GM13977 (cell line): Measurements from ENCODE around the gene ABCA1.

Experiments
- DNase-seq: peaks from one replicate; pipeline ENCODE4 v3.0.0; 2012; ENCODE audit warnings: low spot score
- in situ Hi-C: fragments of 300-500 bp; cut with MboI; formaldehyde crosslinking; loops from one replicate; pipeline ENCODE4 v1.12.0; 2022; ENCODE audit warnings: low sequenced_read_pairs, low pct_unique_long_range_greater_than_20kb, mixed read lengths, inconsistent platforms; ENCODE audit not compliant: unreplicated experiment
- TF ChIP-seq, protein P1 (sequence below): IDR thresholded peaks from 2 replicates; pipeline ENCODE4 v1.5.1; 2012; ENCODE audit warnings: mild to moderate bottlenecking, control low read depth; ENCODE audit not compliant: insufficient read depth; ENCODE audit errors: extremely low read depth, missing control alignments

The ABCA1 gene

GRCh38 chr9:104750185-104750767 is 177.7 kb downstream of the ABCA1 start:
- no peak for DNase-seq
- in situ Hi-C loops, result no loop called here
- TF ChIP-seq, protein P1, sequence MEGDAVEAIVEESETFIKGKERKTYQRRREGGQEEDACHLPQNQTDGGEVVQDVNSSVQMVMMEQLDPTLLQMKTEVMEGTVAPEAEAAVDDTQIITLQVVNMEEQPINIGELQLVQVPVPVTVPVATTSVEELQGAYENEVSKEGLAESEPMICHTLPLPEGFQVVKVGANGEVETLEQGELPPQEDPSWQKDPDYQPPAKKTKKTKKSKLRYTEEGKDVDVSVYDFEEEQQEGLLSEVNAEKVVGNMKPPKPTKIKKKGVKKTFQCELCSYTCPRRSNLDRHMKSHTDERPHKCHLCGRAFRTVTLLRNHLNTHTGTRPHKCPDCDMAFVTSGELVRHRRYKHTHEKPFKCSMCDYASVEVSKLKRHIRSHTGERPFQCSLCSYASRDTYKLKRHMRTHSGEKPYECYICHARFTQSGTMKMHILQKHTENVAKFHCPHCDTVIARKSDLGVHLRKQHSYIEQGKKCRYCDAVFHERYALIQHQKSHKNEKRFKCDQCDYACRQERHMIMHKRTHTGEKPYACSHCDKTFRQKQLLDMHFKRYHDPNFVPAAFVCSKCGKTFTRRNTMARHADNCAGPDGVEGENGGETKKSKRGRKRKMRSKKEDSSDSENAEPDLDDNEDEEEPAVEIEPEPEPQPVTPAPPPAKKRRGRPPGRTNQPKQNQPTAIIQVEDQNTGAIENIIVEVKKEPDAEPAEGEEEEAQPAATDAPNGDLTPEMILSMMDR, result no peak

DNA sequence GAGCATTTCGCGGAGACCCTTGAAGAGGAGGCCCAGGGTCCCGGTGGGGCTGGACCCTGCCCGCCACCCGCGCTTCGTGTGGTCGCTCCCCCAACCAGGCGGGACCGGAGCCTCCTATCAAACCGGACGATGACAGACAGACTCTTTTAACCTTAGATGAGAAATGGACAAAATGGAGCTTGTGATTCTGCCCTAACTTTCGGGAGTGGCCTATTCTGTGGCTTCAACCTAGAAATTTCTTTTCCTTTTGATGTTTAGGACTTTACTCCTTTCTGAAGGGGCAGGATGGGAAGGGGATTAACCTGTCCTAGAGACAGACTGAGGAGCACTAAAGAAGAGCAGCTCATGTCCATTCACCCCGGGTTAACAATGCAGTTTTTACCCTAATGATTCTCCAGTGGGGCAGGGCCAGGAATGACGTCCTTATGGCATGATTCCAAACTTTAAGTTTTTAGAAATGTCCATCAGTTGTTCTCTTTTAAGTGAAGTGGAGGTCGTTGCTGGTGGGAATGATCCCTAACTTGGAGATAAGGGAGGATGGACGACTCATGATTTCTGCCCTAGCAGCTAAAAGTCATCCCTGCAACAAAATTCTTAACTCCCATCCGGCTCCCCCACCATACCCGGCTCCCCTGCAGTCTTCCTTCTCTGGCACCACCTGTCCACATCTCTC is 179.5 kb downstream of the ABCA1 start:
- TF ChIP-seq, protein P1, result no peak
- in situ Hi-C loops, result no loop called here
- no peak for DNase-seq

DNA sequence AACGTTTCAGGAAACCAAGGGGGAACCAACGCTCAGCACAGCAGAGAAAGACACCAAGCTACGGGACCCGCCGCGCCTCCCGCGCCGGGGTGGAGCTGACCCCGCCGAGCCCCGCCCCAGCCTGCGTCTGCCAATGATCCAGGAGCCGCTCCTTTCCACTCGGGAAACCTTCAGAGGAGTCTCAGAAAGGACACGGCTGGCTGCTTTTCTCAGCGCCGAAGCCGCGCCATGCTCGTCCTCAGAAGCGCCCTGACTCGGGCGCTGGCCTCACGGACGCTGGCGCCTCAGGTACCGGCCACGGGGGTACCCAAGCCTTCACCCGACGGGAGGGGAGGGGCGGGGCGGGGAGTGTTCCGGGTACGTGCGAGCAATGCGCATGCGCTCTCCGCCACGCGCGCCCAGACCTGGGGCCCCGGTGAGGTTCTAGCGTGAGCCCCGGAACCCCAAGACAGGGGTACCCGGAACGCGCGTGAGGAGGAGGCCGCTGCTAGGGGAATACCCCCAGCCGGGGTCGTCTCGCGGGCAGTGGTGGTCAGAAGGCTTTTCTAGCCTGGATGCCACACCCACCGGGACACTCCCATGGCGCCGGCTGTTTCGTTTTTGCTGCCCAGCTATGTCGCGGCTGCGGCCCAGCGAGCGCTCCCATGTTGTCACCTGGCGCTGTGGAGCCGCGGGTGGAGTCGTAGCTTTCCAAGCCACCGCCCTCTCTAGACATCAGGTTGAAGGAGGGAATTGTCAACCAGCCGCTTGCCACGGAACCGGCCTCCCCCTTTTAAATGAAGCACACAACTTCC is 180.2 kb downstream of the ABCA1 start, which contains the start of gene NIPSNAP3A:
Gene NIPSNAP3A, plus strand, starts transcription at position 119 of the 794 bp plus-strand sequence. Its CDS starts 110 bp downstream, at position 229.
- DNase-seq, result peak; percentile 86
- in situ Hi-C loops, result no loop called here
- TF ChIP-seq, protein P1, result peak; percentile 11

DNA sequence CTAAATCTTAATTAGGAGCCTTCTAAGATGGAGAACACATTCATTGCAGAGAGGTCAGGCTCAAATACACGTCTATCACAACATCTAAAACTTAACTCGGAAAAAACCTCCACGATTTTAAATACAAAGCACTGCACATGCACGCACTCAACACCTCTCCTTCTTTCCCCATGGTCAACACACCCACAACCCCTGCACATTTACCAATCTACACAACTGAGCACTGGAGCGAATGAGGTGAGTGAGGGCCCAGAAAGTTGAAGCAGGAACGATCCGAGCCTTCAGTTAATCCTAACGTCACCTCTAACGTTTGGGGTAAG is 180.8 kb downstream of the ABCA1 start:
- TF ChIP-seq, protein P1, result no peak
- in situ Hi-C loops, result no loop called here
- DNase-seq, result no peak

GRCh38 chr9:104746798-104747197 is 181.2 kb downstream of the ABCA1 start:
- TF ChIP-seq, protein P1, result no peak
- DNase-seq, result no peak
- in situ Hi-C loops, result no loop called here

DNA sequence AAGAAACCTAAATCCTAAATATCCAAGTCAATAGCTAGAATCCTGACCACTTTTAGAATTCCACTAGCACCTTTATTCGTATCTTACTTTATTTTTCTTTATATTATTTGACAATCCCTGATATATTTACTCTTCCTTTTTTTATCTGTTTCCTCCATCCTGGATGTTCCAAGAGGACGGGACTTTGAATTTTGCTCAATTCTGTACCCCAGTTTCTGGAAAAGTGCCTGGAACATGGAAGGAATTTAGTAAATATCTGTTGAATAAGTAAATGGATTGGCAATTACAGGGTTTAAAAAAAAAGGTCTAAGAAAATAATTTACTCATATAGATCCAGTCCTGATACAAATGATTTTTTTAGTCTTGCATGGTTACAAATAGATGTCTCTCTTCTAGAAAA is 181.7 kb downstream of the ABCA1 start:
- in situ Hi-C loops, result no loop called here
- no peak for DNase-seq
- TF ChIP-seq, protein P1, result no peak
